ENCODE data around the gene ATP2B2. TPM values are rescaled to one million over a fixed set of nuclear protein-coding genes. Genes with fewer than 3 reads are reported as not detected.

The ATP2B2 gene
- polyA plus RNA-seq, 3 donors: not detected

- Histone ChIP-seq H3K27ac (ENCODE audit: low read depth in 1 of 2, low read length in 2 of 2) (no peak overlapping the region), H3K9me3 (replicated peaks in 1 of 2; ENCODE audit: control insufficient read depth in 1 of 2, insufficient read depth in 1 of 2, low read length in 2 of 2) (no peaks in the 10 kb centered on the region), H3K27me3 (ENCODE audit: control insufficient read depth in 2 of 2, insufficient read depth in 2 of 2, low read length in 2 of 2) (peaks cover 0 to 6% of the 10 kb centered on the region in 2 donors), H4K20me1 (ENCODE audit: insufficient read depth, low read length) (no peaks in the 10 kb centered on the region), H3K36me3 (replicated peaks in 1 of 2; ENCODE audit: control insufficient read depth in 1 of 2, insufficient read depth in 2 of 2, low read length in 2 of 2) (no peaks in the 10 kb centered on the region), H3K9ac (ENCODE audit: insufficient read depth, low read length, poor library complexity, severe bottlenecking) (no peak overlapping the region), H3K4me1 (ENCODE audit: control insufficient read depth in 1 of 2, insufficient read depth in 2 of 2, low read length in 2 of 2) (no peaks in the 10 kb centered on the region), H2AFZ (ENCODE audit: insufficient read depth, low read depth, low read length, poor library complexity, severe bottlenecking) (no peak overlapping the region), H3K4me3 (replicated peaks in 1 of 3; ENCODE audit: low read depth in 2 of 3, low read length in 3 of 3) (no peak overlapping the region), H3K79me2 (ENCODE audit: insufficient read depth, low read length) (no peaks in the 10 kb centered on the region), H3K4me2 (replicated peaks; ENCODE audit: extremely low read depth, low read length, poor library complexity, severe bottlenecking) (no peak overlapping the region)
- Mint-ChIP-seq H3K4me1 (peaks cover 5% of the 10 kb centered on the region), H3K36me3 (no peaks in the 10 kb centered on the region), H3K4me3 (no peak overlapping the region), H3K27me3 (ENCODE audit: low read depth in 3 of 3) (peaks cover 9 to 21% (median 11%) of the 10 kb centered on the region in 3 donors), H3K9me3 (no peaks in the 10 kb centered on the region), H3K27ac (no peak overlapping the region)
- whole genome bisulfite sequencing (ENCODE audit: insufficient coverage): 38% methylated on average over 8 of the region's 12 CpGs
- intact Hi-C loops (cut with micrococcal nuclease): no loop called here
- TF ChIP-seq CTCF (IDR thresholded peaks at IDR 0.05): no peak
- no peak for DNase-seq
Observed at GRCh38 chr3:10470120-10471053, 35.0 kb downstream of the ATP2B2 start.

GRCh38 chr3:10469441-10470119 is 35.8 kb downstream of the ATP2B2 start:
- no peak overlapping the region for H2AFZ ChIP-seq (ENCODE audit: insufficient read depth, low read depth, low read length, poor library complexity, severe bottlenecking)
- no peaks in the 10 kb centered on the region for H3K4me1 ChIP-seq (ENCODE audit: control insufficient read depth in 1 of 2, insufficient read depth in 2 of 2, low read length in 2 of 2)
- no peak overlapping the region for H3K9ac ChIP-seq (ENCODE audit: insufficient read depth, low read length, poor library complexity, severe bottlenecking)
- TF ChIP-seq CTCF (IDR thresholded peaks at IDR 0.05): no peak
- Mint-ChIP-seq H3K36me3 (no peaks in the 10 kb centered on the region), H3K27me3 (ENCODE audit: low read depth in 3 of 3) (peaks cover 9 to 21% (median 15%) of the 10 kb centered on the region in 3 donors), H3K4me3 (no peak overlapping the region), H3K9me3 (no peaks in the 10 kb centered on the region), H3K27ac (no peak overlapping the region), H3K4me1 (peaks cover 5% of the 10 kb centered on the region)
- WGBS (ENCODE audit: insufficient coverage): 55% methylated on average over 7 of the region's 9 CpGs
- H3K4me2 ChIP-seq (replicated peaks; ENCODE audit: extremely low read depth, low read length, poor library complexity, severe bottlenecking): no peak overlapping the region
- no peak for DNase-seq
- H3K79me2 ChIP-seq (ENCODE audit: insufficient read depth, low read length): no peaks in the 10 kb centered on the region
- intact Hi-C loops (cut with micrococcal nuclease): no loop called here
- no peaks in the 10 kb centered on the region for H3K36me3 ChIP-seq (replicated peaks in 1 of 2; ENCODE audit: control insufficient read depth in 1 of 2, insufficient read depth in 2 of 2, low read length in 2 of 2)
- peaks cover 0 to 6% of the 10 kb centered on the region in 2 donors for H3K27me3 ChIP-seq (ENCODE audit: control insufficient read depth in 2 of 2, insufficient read depth in 2 of 2, low read length in 2 of 2)
- no peak overlapping the region for H3K4me3 ChIP-seq (replicated peaks in 1 of 3; ENCODE audit: low read depth in 2 of 3, low read length in 3 of 3)
- no peaks in the 10 kb centered on the region for H4K20me1 ChIP-seq (ENCODE audit: insufficient read depth, low read length)
- H3K9me3 ChIP-seq (replicated peaks in 1 of 2; ENCODE audit: control insufficient read depth in 1 of 2, insufficient read depth in 1 of 2, low read length in 2 of 2): no peaks in the 10 kb centered on the region
- no peak overlapping the region for H3K27ac ChIP-seq (ENCODE audit: low read depth in 1 of 2, low read length in 2 of 2)
